Mesothelial cell of epicardium (in vitro differentiated cells): ENCODE results near the gene NUDCD2. TPM values are rescaled to one million over a fixed set of nuclear protein-coding genes. Genes with fewer than 3 reads are reported as not detected.

Experiments
- DNase-seq, 2 experiments: peaks; one replicate each; pipeline ENCODE4 v3.0.0; 2021; ENCODE audit warnings: low spot score in 2 of 2; ENCODE audit not compliant: unreplicated experiment in 2 of 2
- H3K27ac Mint-ChIP-seq: 2 replicates; pipeline ENCODE4 v1.8.0; 2021; ENCODE audit warnings: mixed read lengths
- H3K27me3 Mint-ChIP-seq: 2 replicates; pipeline ENCODE4 v1.8.0; 2021; ENCODE audit warnings: low read depth, mixed read lengths
- H3K36me3 Mint-ChIP-seq: 2 replicates; pipeline ENCODE4 v1.8.0; 2021; ENCODE audit warnings: mixed read lengths
- H3K4me1 Mint-ChIP-seq: 2 replicates; pipeline ENCODE4 v1.8.0; 2021; ENCODE audit warnings: mixed read lengths
- H3K4me3 Mint-ChIP-seq: 2 replicates; pipeline ENCODE4 v1.8.0; 2021; ENCODE audit warnings: mild to moderate bottlenecking, moderate library complexity, mixed read lengths
- H3K9me3 Mint-ChIP-seq: 2 replicates; pipeline ENCODE4 v1.8.0; 2021; ENCODE audit warnings: mixed read lengths
- total RNA-seq: library from RNA; stranded (reverse); gene quantifications from 3 replicates; pipeline ENCODE4 v1.2.1, GENCODE V29; 2021
- TF ChIP-seq, protein P1 (sequence below): fragments of 200-600 bp; sonication (generic); IDR thresholded peaks from one replicate; pipeline ENCODE4 v1.5.0; 2021; ENCODE audit warnings: antibody characterized with exemption; ENCODE audit not compliant: unreplicated experiment

Gene NUDCD2
- total RNA-seq, 1 donor from 2014 or later = 32.1 TPM

GRCh38 chr5:163505368-163506094 lies 45.6 kb upstream of the NUDCD2 start, which contains the start of gene MAT2B:
TSS of gene MAT2B (plus strand) at chr5:163505619. CDS start at chr5:163505687, 68 bp downstream.
- Mint-ChIP-seq H3K9me3 (no peaks in the 10 kb centered on the region), H3K27ac (peak within 1 kb of the TSS; percentile 94), H3K27me3 (no peaks in the 10 kb centered on the region), H3K4me3 (peak within 1 kb of the TSS; percentile 90), H3K4me1 (peaks cover 64% of the 10 kb centered on the region), H3K36me3 (no peaks in the 10 kb centered on the region)
- DNase-seq = peak; percentile 85 to 91
- TF ChIP-seq, protein P1, sequence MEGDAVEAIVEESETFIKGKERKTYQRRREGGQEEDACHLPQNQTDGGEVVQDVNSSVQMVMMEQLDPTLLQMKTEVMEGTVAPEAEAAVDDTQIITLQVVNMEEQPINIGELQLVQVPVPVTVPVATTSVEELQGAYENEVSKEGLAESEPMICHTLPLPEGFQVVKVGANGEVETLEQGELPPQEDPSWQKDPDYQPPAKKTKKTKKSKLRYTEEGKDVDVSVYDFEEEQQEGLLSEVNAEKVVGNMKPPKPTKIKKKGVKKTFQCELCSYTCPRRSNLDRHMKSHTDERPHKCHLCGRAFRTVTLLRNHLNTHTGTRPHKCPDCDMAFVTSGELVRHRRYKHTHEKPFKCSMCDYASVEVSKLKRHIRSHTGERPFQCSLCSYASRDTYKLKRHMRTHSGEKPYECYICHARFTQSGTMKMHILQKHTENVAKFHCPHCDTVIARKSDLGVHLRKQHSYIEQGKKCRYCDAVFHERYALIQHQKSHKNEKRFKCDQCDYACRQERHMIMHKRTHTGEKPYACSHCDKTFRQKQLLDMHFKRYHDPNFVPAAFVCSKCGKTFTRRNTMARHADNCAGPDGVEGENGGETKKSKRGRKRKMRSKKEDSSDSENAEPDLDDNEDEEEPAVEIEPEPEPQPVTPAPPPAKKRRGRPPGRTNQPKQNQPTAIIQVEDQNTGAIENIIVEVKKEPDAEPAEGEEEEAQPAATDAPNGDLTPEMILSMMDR = no peak

- Mint-ChIP-seq H3K4me1 (peaks cover 61% of the 10 kb centered on the region), H3K9me3 (no peaks in the 10 kb centered on the region), H3K27ac (peak overlapping the region; percentile 94), H3K27me3 (no peaks in the 10 kb centered on the region), H3K36me3 (no peaks in the 10 kb centered on the region), H3K4me3 (peak overlapping the region; percentile 90)
- no peak for DNase-seq
- TF ChIP-seq, protein P1 = no peak
Measured at GRCh38 chr5:163505049-163505367, 45.1 kb upstream of the NUDCD2 start.

DNA sequence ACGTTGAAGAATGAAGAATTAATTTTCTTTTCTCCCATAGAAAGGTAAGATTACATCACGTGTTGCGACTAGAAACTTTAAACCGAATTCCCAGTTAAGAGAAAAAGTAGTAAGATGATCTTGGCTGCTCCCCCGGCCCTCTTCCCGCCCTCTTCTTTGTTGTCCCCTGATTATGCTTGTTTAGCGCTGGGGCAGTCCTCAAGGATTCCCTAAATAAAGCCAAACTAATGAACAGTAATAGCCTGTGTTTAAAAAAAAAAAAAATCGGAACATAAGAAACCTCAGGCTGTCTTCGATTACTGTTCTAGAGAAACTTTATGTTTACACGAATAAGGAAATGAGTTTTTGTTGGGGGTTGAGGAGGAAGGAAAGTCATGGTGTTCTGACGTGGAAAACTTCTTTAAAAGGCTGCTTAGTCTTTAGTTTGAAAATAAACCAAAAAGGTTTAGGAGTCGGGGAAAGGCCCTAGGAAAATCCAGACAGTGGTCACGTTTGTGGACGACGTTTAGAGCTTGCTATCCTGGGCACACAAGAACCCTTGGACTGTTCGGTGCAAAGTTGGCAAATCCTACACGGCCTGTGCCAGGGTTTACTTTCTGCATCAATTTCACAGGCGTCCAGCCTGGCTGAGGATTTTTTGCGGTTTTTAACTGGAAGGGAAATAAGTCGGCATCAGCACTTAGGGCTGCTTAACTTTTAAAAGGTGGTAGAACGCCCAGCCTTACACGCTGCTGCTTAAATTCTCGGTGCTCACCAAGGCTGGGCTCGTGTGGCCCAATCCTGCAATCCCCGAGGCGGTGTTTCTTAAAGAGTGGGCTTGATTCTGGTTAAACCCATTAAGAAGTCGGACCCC lies 44.4 kb upstream of the NUDCD2 start:
- Mint-ChIP-seq H3K36me3 (no peaks in the 10 kb centered on the region), H3K4me1 (peaks cover 54% of the 10 kb centered on the region), H3K27me3 (no peaks in the 10 kb centered on the region), H3K9me3 (no peaks in the 10 kb centered on the region), H3K4me3 (peak overlapping the region; percentile 90), H3K27ac (peak overlapping the region; percentile 94)
- TF ChIP-seq, protein P1 = no peak
- DNase-seq = no peak

DNA sequence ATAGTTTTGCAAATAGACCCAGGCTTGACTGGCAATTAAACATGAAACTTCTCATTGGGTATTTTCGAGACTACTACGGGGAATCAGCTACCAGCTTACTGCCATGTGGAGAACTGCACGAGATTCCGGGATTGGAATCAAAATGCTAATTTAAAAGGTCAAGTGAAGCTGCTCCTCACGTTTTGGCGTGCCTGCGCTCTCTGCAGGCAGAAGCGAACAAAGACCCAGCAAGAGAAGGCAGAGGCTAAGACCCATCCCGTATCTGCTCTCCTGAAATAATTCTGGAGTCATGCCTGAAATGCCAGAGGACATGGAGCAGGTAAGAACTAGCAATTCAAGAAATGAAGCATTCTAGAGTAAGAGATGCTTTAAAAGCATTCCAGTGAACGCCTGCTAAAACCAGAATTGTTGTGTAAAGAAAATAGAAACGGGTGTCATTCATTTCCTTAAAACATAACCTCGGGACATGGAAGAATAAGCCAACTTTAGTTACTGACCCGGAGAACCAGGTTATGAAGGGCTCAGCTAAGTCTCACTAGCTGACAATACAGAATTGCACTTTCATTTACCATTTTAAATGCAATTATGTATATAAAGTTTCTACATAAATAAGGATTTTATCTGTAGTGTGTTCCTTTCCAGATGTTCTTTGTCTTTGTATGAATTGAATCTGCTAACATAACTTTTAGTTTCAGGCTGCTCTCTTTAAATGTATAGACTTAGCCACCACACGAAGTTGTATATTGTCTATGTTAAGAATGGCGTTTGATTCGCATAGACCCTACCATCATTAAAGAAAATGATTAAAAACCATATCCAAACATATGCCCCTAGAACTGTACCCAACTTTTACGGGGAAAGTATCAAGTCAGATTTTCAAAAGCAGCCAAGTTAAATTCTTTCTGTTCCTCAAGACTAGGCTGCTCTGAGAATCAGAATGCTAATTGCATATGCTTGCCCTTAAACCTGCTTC lies 43.5 kb upstream of the NUDCD2 start:
- H3K4me3 Mint-ChIP-seq = peak overlapping the region; percentile 90
- TF ChIP-seq, protein P1 = no peak
- no peaks in the 10 kb centered on the region for H3K27me3 Mint-ChIP-seq
- DNase-seq = no peak
- no peaks in the 10 kb centered on the region for H3K9me3 Mint-ChIP-seq
- H3K4me1 Mint-ChIP-seq = peaks cover 45% of the 10 kb centered on the region
- H3K27ac Mint-ChIP-seq = peak overlapping the region; percentile 94
- no peaks in the 10 kb centered on the region for H3K36me3 Mint-ChIP-seq

DNA sequence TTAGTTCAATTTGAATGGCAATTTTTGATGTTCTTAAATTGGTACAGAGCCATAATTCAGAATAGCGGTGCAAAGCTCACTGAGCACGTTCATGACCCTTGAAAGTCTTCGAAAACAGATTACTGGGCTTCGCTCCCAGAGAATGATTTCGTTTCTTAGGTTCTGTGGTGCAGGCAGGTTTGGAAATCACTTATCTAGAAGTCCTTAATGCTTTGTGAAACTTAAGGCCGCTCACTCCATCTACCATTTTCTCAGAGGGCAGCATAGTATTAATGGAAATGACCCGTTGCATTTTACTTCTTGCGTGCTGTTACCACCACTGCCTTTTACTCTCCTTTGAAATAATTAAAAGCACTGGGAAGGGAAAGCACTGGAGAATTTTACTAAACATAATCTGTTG lies 42.6 kb upstream of the NUDCD2 start:
- no peak for DNase-seq
- Mint-ChIP-seq H3K9me3 (no peaks in the 10 kb centered on the region), H3K36me3 (no peaks in the 10 kb centered on the region)

More for the DNA sequence above, 42.6 kb upstream of the NUDCD2 start:
- Mint-ChIP-seq H3K4me1 (peaks cover 37% of the 10 kb centered on the region), H3K4me3 (peak overlapping the region; percentile 90), H3K27me3 (no peaks in the 10 kb centered on the region), H3K27ac (peak overlapping the region; percentile 94)
- TF ChIP-seq, protein P1 = no peak
